H54 (cell line): ENCODE data around the gene MBNL1.

Source experiments
- DNase-seq: peaks from one replicate; pipeline ENCODE4 v3.0.0; 2011; ENCODE audit warnings: low spot score, mixed read lengths; ENCODE audit not compliant: insufficient read length
- FAIRE-seq: peaks from 3 replicates; lab custom pipeline; 2011; peaks lifted over from hg19 to GRCh38; lab: Jason Lieb, UNC
- POLR2A ChIP-seq: IDR thresholded peaks from 2 replicates; pipeline ENCODE4 v1.6.1; 2011; ENCODE audit warnings: low read depth, mild to moderate bottlenecking, low read length

Gene MBNL1

GRCh38 chr3:152316318-152316717, 47.6 kb downstream of the MBNL1 start:
- no peak for TF ChIP-seq POLR2A
- peak; percentile 61 for FAIRE-seq
- DNase-seq: no peak

- FAIRE-seq: no peak
- no peak for DNase-seq
- no peak for TF ChIP-seq POLR2A
Observed at GRCh38 chr3:152317184-152317583, 48.5 kb downstream of the MBNL1 start.

GRCh38 chr3:152317956-152318355, 49.2 kb downstream of the MBNL1 start:
- FAIRE-seq (peak; percentile 99), DNase-seq (no peak)
- no peak for TF ChIP-seq POLR2A

DNA sequence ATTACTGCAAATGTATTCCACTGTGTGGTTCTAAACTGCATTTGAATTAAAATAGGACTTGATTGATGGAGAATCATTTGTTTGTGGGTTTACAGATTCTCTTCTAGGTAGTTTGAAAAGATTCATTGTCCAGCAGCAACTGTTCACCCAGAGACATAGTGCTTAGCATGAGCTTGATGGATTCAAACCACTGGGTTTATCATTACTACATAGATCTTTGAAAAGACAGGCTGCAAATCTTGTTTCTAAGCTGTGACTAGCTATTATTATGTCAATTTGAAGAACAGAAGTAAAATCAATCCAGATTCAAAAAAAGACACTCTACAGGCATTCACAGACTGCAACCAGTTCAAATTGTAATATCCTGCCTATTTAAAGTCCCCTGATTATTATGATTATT, 49.8 kb downstream of the MBNL1 start:
- no peak for DNase-seq
- peak; percentile 86 for FAIRE-seq
- TF ChIP-seq POLR2A: no peak

DNA sequence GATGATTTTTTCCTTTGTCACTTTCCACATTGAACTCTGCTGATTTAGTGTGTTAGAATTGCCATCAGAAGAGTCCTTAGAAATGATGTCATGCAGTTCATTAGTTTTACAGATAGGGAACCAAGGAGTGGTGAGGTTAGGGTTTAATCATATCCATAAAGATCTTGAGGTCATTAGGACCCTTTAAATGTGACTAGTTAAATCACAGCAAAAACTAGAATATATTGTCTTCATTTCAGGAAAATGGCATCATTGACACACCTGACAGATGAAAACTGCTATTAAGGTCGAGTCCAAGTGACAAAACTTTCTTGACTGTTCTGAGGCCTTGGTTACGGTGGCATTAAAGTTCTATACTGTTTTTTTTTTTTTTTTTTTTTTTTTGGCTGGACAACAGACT, 50.5 kb downstream of the MBNL1 start:
- DNase-seq (no peak), FAIRE-seq (no peak)
- no peak for TF ChIP-seq POLR2A

- FAIRE-seq: peak; percentile 41
- no peak for TF ChIP-seq POLR2A
- no peak for DNase-seq
Observed at GRCh38 chr3:152319831-152320617, 51.3 kb downstream of the MBNL1 start.

DNA sequence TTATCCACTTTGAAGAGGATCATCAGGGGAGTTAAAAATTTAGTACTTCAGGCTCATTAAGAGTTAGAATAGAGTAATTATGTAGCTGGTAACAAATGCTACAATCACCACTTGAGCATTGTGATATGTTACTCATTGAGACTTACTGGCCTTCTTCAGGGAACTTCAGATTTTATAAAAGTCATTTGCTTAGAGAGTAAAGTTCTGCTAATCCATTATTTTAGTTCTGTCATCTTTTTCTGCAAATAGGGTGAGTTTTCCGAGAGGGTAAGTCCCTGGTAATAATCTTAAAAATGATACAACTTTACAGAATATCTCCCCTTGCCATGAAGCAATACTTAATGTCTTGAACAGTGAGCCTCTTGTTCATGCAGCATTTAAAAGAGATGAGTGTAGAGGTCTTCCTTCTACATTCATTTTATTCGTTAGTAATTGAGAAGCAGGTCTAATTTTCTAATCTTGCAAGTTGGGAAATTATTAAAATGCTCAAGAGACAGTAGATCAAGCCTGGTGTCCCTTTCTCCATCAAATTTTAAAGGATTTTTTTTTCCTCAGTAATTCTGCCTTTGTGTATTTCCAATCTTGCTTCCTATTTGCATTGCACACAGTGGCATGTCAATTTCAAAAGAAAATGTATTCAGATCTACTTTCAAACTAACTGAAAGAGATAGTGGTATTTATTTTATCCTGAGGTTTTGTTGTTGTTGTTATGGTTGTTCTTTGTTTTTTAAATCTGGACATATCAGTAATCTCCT, 52.6 kb downstream of the MBNL1 start:
- FAIRE-seq: peak; percentile 64
- TF ChIP-seq POLR2A: no peak

GRCh38 chr3:152321955-152322377, 53.2 kb downstream of the MBNL1 start:
- FAIRE-seq (no peak), DNase-seq (no peak)
- TF ChIP-seq POLR2A: no peak

More for the DNA sequence above, 52.6 kb downstream of the MBNL1 start:
- DNase-seq: no peak

- peak; percentile 20 for FAIRE-seq
- TF ChIP-seq POLR2A: no peak
- no peak for DNase-seq
Observed at GRCh38 chr3:152322756-152323155, 54.0 kb downstream of the MBNL1 start.

DNA sequence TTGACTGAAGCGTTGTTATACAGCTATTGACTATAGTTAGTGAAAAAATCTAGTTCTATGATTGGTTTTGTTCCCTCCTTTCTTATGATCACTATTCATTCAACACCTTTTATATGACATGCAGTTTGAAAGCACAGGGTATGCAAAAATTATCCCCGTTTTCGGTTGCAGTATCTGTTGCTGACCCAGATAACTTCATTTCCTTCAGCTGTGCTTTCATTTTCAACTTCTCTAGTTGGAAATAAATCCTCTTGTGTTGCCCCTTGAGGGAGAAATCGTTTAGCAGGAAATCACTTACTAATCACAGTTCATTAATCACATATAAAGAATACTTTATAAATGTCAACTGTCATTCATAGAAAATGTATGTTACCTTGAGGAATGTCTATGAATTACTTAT, 55.1 kb downstream of the MBNL1 start:
- FAIRE-seq (peak; percentile 48), DNase-seq (no peak)
- no peak for TF ChIP-seq POLR2A

DNA sequence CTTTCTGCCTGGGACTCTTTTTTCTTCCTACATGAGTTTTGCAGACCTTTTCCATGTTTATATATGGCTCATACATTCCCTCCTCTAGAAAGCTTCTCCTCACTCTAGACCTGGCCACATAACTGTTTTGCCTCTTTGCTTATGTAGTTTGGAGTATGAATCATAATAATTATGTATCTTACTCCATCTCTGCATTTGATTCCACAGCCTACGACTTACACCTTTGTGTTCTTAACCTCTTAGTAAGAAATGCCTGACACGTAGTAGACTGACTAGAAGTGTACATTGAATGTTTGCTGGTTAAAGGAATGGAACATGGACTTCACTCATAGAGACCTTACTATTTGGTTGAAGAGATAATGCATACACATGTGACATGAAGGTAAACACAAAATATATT, 56.4 kb downstream of the MBNL1 start:
- no peak for TF ChIP-seq POLR2A
- FAIRE-seq (no peak), DNase-seq (no peak)

GRCh38 chr3:152327203-152327602, 58.5 kb downstream of the MBNL1 start:
- FAIRE-seq (no peak), DNase-seq (no peak)
- TF ChIP-seq POLR2A: no peak

GRCh38 chr3:152328841-152329240, 60.1 kb downstream of the MBNL1 start:
- DNase-seq: peak; percentile 29
- FAIRE-seq: peak; percentile 90
- no peak for TF ChIP-seq POLR2A

DNA sequence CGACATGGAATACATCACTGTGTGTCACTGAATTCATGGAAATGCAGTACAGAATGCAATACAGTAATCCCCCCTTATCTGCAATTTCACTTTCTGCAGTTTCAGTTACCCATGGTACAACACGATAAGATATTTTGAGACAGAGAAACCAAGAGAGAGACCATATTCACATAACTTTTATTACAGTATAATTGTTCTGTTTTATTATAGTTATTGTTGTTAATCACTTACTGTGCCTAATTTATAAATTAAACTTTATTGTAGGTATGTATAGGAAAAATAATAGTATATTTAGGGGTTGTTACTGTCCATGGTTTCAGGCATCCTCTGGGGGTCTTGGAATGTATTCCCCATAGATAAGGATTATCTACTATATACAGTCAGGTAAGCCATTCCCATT, 61.8 kb downstream of the MBNL1 start:
- no peak for FAIRE-seq
- TF ChIP-seq POLR2A: no peak
- DNase-seq: no peak
